RKO (cell line): ENCODE results near the gene SCAANT1.

Experiments
- DNase-seq: peaks from one replicate; pipeline ENCODE4 v3.0.0-alpha.2; 2016; ENCODE audit warnings: low spot score

Gene SCAANT1

GRCh38 chr3:63934041-63934866 lies 22.1 kb upstream of the SCAANT1 start:
- DNase-seq: no peak

- DNase-seq: no peak
Observed at GRCh38 chr3:63933459-63933858, 21.3 kb upstream of the SCAANT1 start.

GRCh38 chr3:63932509-63933212 lies 20.5 kb upstream of the SCAANT1 start:
- DNase-seq: no peak

GRCh38 chr3:63931290-63931689 lies 19.1 kb upstream of the SCAANT1 start:
- DNase-seq: no peak

GRCh38 chr3:63927422-63928280 lies 15.5 kb upstream of the SCAANT1 start:
- DNase-seq: no peak

GRCh38 chr3:63926309-63926708 lies 14.1 kb upstream of the SCAANT1 start:
- no peak for DNase-seq

GRCh38 chr3:63922491-63923199 lies 10.5 kb upstream of the SCAANT1 start:
- DNase-seq: no peak

- DNase-seq: no peak
Observed at GRCh38 chr3:63921741-63922482, 9.7 kb upstream of the SCAANT1 start.

- peak; percentile 18 for DNase-seq
Observed at GRCh38 chr3:63920001-63920400, 7.8 kb upstream of the SCAANT1 start.

GRCh38 chr3:63918321-63918720 lies 6.1 kb upstream of the SCAANT1 start:
- no peak for DNase-seq

- DNase-seq: peak; percentile 19
Observed at GRCh38 chr3:63914312-63914711, 2.1 kb upstream of the SCAANT1 start.

- peak; percentile 64 for DNase-seq
Observed at GRCh38 chr3:63912768-63913588, 795 bp upstream of the SCAANT1 start.

- DNase-seq: peak; percentile 70
Observed at GRCh38 chr3:63911509-63911872, 692 bp downstream of the SCAANT1 start.

GRCh38 chr3:63910891-63911290 lies 1.3 kb downstream of the SCAANT1 start:
- DNase-seq: peak; percentile 72

- DNase-seq: no peak
Observed at GRCh38 chr3:63910001-63910400, 2.2 kb downstream of the SCAANT1 start.

- no peak for DNase-seq
Observed at GRCh38 chr3:63909431-63909830, 2.8 kb downstream of the SCAANT1 start.

GRCh38 chr3:63908776-63909175 lies 3.4 kb downstream of the SCAANT1 start:
- DNase-seq: no peak

- DNase-seq: peak; percentile 49
Observed at GRCh38 chr3:63908081-63908736, 4.0 kb downstream of the SCAANT1 start.

GRCh38 chr3:63905731-63906620 lies 6.2 kb downstream of the SCAANT1 start:
- DNase-seq: no peak
